Measurements from ENCODE around the gene TAS1R3.

DNA sequence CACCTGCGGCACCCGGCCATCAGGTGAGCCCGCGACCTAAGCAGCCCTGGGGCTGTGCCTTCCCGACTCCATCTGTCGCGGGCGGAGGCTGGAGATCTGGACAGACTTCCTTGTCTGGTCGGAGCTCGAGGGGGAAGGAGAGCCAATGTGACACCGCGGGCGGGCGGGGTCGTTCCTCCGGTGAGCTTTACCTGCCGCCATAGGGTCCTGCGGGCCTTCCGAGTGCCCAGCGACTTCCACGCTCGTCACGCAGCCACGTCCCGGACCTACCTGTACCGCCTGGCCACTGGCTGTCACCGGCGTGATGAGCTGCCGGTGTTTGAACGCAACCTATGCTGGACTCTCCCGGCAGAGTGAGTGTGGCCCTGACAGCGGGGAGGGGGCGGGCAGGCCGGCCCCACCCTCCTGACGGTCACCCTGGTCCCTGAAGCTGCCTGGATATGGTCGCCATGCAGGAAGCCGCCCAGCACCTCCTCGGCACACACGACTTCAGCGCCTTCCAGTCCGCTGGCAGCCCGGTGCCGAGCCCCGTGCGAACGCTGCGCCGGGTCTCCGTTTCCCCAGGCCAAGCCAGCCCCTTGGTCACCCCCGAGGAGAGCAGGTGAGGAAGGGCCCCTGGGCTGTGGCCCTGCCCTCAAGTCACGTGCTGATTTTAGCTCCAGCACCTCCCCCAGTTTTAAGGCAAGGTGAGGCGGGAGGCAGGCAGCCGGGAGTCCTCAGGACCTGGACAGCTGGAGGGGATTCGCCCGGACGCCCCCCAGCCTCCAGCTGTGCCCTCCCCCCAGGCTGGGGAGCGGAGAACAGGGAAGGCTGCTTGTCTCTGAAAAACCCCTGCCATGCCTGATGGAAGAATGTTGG, 21.6 kb upstream of the TAS1R3 start:
- TF ChIP-seq, protein P1, sequence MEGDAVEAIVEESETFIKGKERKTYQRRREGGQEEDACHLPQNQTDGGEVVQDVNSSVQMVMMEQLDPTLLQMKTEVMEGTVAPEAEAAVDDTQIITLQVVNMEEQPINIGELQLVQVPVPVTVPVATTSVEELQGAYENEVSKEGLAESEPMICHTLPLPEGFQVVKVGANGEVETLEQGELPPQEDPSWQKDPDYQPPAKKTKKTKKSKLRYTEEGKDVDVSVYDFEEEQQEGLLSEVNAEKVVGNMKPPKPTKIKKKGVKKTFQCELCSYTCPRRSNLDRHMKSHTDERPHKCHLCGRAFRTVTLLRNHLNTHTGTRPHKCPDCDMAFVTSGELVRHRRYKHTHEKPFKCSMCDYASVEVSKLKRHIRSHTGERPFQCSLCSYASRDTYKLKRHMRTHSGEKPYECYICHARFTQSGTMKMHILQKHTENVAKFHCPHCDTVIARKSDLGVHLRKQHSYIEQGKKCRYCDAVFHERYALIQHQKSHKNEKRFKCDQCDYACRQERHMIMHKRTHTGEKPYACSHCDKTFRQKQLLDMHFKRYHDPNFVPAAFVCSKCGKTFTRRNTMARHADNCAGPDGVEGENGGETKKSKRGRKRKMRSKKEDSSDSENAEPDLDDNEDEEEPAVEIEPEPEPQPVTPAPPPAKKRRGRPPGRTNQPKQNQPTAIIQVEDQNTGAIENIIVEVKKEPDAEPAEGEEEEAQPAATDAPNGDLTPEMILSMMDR (IDR thresholded peaks at IDR 0.05): no peak
- TF ChIP-seq EP300 (IDR thresholded peaks at IDR 0.05): no peak
- no peak for TF ChIP-seq POLR2A (IDR thresholded peaks at IDR 0.05)
